K562 (cell line): ENCODE measurements around the gene DGCR2. TPM values are rescaled to one million over a fixed set of nuclear protein-coding genes. Genes with fewer than 3 reads are reported as not detected.
A peak's percentile ranks its signal among the peaks of the same experiment; 100 is the strongest.

ENCODE experiments used
- ARID3A ChIP-seq: IDR thresholded peaks from 2 replicates; pipeline ENCODE4 v1.6.1; 2012; ENCODE audit warnings: low read depth, low read length, improper control_type of control experiment, borderline replicate concordance
- ATF2 ChIP-seq: sonication (generic); formaldehyde crosslinking; IDR thresholded peaks from 2 replicates; pipeline ENCODE4 v1.8.1; 2022; ENCODE audit warnings: missing genetic modification reagents
- ATF3 ChIP-seq, 2 experiments: fragments of 450-650 bp in 1 of 2; sonication (generic) in 1 of 2; formaldehyde crosslinking in 1 of 2; IDR thresholded peaks in 1 of 2; conservative IDR thresholded peaks in 1 of 2; 2 replicates each; pipeline versions ENCODE4 v1.6.1 to v1.8.1; 2016 to 2023; ENCODE audit warnings: mild to moderate bottlenecking in 2 of 2, moderate library complexity in 2 of 2, inconsistent platforms in 1 of 2, missing genetic modification reagents in 1 of 2
- CGGBP1 ChIP-seq: fragments of 250-450 bp; sonication (Bioruptor Pico); IDR thresholded peaks from 2 replicates; pipeline ENCODE4 v1.9.0; 2021; ENCODE audit warnings: mild to moderate bottlenecking
- CREB3L1 ChIP-seq: fragments of 450-650 bp; IDR thresholded peaks from 2 replicates; pipeline ENCODE4 v1.6.1; 2014; ENCODE audit warnings: low read depth, mild to moderate bottlenecking, moderate library complexity, borderline replicate concordance
- E2F3 ChIP-seq: fragments of 250-450 bp; sonication (Bioruptor Pico); IDR thresholded peaks from 2 replicates; pipeline ENCODE4 v1.4.0; 2020; ENCODE audit warnings: mild to moderate bottlenecking
- ELF4 ChIP-seq: fragments of 450-650 bp; formaldehyde crosslinking; IDR thresholded peaks from 2 replicates; pipeline ENCODE4 v1.4.0; 2022; ENCODE audit warnings: missing genetic modification characterization
- ESRRB ChIP-seq: fragments of 250-450 bp; sonication (Bioruptor Pico); IDR thresholded peaks from 2 replicates; pipeline ENCODE4 v1.5.0; 2020; ENCODE audit warnings: mild to moderate bottlenecking, moderate library complexity, borderline replicate concordance
- GTF2A2 ChIP-seq: IDR thresholded peaks from 2 replicates; pipeline ENCODE4 v1.6.1; 2016; ENCODE audit warnings: mild to moderate bottlenecking, missing genetic modification characterization, missing compliant biosample characterization
- HIVEP1 ChIP-seq: fragments of 250-450 bp; sonication (Bioruptor Pico); IDR thresholded peaks from 2 replicates; pipeline ENCODE4 v1.4.0; 2020; ENCODE audit warnings: mild to moderate bottlenecking
- IRF2 ChIP-seq: sonication (generic); formaldehyde crosslinking; IDR thresholded peaks from 2 replicates; pipeline ENCODE4 v1.8.1; 2022; ENCODE audit warnings: mild to moderate bottlenecking, missing genetic modification reagents
- MEF2A ChIP-seq: IDR thresholded peaks from 2 replicates; pipeline ENCODE4 v1.6.1; 2011; ENCODE audit warnings: low read depth, mild to moderate bottlenecking, low read length, moderate library complexity; ENCODE audit not compliant: control insufficient read depth
- NFIX ChIP-seq: fragments of 250-450 bp; sonication (Bioruptor Pico); IDR thresholded peaks from 2 replicates; pipeline ENCODE4 v1.4.0; 2020; ENCODE audit warnings: low read depth, mild to moderate bottlenecking, moderate library complexity
- NR4A1 ChIP-seq, 2 experiments: fragments of 250-450 bp in 1 of 2; fragments of 450-650 bp in 1 of 2; sonication (Bioruptor Pico) in 1 of 2; IDR thresholded peaks; 2 replicates each; pipeline versions ENCODE4 v1.4.0 to v1.6.1; 2016 to 2020; ENCODE audit warnings: mild to moderate bottlenecking in 2 of 2, missing compliant biosample characterization in 1 of 2, missing genetic modification characterization in 1 of 2, moderate library complexity in 1 of 2
- SIN3A ChIP-seq, 2 experiments: fragments of 150-350 bp in 1 of 2; IDR thresholded peaks; 2 replicates each; pipeline ENCODE4 v1.6.1; 2011 to 2016; ENCODE audit warnings: borderline replicate concordance in 2 of 2, low read depth in 2 of 2, low read length in 2 of 2, mild to moderate bottlenecking in 2 of 2, moderate library complexity in 2 of 2; ENCODE audit not compliant: control insufficient read depth in 1 of 2
- SMAD3 ChIP-seq: fragments of 450-650 bp; formaldehyde crosslinking; conservative IDR thresholded peaks from 2 replicates; pipeline ENCODE4 v1.4.0; 2020; ENCODE audit warnings: mild to moderate bottlenecking
- ZFP30 ChIP-seq: fragments of 250-450 bp; sonication (Bioruptor Pico); IDR thresholded peaks from 2 replicates; pipeline ENCODE4 v1.8.0; 2022; ENCODE audit warnings: moderate library complexity, mild to moderate bottlenecking, inconsistent platforms, borderline replicate concordance
- ZNF766 ChIP-seq: fragments of 200-800 bp; sonication (Bioruptor generic); conservative IDR thresholded peaks from 2 replicates; pipeline ENCODE4 v1.6.1; 2016; ENCODE audit warnings: missing genetic modification characterization, missing compliant biosample characterization
- polyA plus RNA-seq, 8 experiments: library from polyadenylated mRNA; depleted of rRNA in 4 of 8; stranded (reverse) in 5 of 8; unstranded in 3 of 8; fragments of >200 nt; fragmentation: Nextera tagmentation in 2 of 8; fragmentation: Illumina TruSeq in 1 of 8; extraction: Ambion mirVana in 2 of 8; extraction: Trizol in 1 of 8; gene quantifications; 2 replicates each; pipeline versions ENCODE4 v1.2.1 to v1.2.3, GENCODE V29; 2011 to 2014; ENCODE audit warnings: inconsistent platforms in 1 of 8, missing spikeins in 1 of 8
- total RNA-seq, 7 experiments: library from RNA; depleted of rRNA in 6 of 7; stranded (reverse); fragments of >200 nt in 6 of 7; fragmentation: Illumina TruSeq in 2 of 7; extraction: Trizol in 2 of 7; gene quantifications; 2 replicates each; pipeline versions ENCODE4 v1.2.1 to v1.2.3, GENCODE V29; 2011 to 2021; ENCODE audit warnings: low replicate concordance in 1 of 7

DGCR2 gene
- total and polyA plus RNA-seq, 9 of the 15 experiments (the other 6 are each of a cell fraction or from before 2014, with no cell fraction given): 0.69 to 101 (median 56.4) TPM

GRCh38 chr22:19109198-19110063, 12.8 kb downstream of the DGCR2 start (continued):
- TF ChIP-seq ATF2 (CRISPR knock-in tag) (no peak), SIN3A (IDR thresholded peaks at IDR 0.05; ENCODE audit: borderline replicate concordance in 2 of 2, control insufficient read depth in 1 of 2, low read depth in 2 of 2, low read length in 2 of 2) (peak in 1 of 2 experiments; percentile 56; a peak in 1 of 4 replicates), ATF3 (IDR thresholded peaks at IDR 0.05) (peak; percentile 93), ATF3 (CRISPR knock-in tag; conservative IDR thresholded peaks at IDR 0.05) (peak; percentile 52; the same call in 1 of the 2 replicates), MEF2A (0 out of 2 replicates have a peak, but pooled peaks have one; percentile 6), HIVEP1 (CRISPR knock-in tag) (no peak), CGGBP1 (CRISPR knock-in tag) (no peak), ZFP30 (no peak), ARID3A (peak; percentile 99), CREB3L1 (peak; percentile 87), ELF4 (CRISPR knock-in tag) (peak; percentile 97), ESRRB (CRISPR knock-in tag) (no peak), IRF2 (CRISPR knock-in tag) (no peak), NFIX (CRISPR knock-in tag) (no peak), NR4A1 (CRISPR knock-in tag; IDR thresholded peaks at IDR 0.05) (no peak), NR4A1 (tag; IDR thresholded peaks at IDR 0.05) (peak; percentile 55), ZNF766 (CRISPR knock-in tag) (peak; percentile 85), SMAD3 (0 out of 2 replicates have a peak, but pooled peaks have one; percentile 7), GTF2A2 (tag) (0 out of 2 replicates have a peak, but pooled peaks have one; percentile 1), E2F3 (CRISPR knock-in tag) (no peak)
